ENCODE measurements around the gene DNAJB14.

DNA sequence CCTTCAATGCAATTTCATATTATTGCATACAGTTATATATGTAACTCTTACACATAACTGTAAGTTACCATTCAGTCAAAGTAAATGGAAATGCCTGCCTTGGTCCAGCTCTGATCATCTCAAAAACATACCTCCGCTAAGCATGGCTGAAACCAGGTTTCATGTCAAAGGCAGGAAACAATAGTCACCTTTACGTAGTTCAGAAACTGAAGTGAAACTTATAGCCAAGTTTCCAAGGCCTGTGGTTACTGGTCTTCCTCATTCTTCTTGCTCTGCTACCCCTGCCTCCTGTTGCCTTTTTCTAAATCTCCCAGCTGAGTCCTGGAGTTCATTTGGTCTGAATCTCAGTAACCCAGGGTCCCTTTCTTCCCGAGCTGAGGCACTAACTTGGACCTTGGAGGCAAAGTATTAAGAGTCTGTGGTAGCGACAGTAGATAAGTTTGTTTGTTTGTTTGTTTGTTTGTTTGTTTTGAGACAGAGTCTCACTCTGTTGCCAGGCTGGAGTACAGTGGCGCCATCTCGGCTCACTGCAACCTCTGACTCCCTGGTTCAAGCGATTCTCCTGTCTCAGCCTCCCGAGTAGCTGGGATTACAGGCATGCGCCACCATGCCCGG lies 98.9 kb downstream of the DNAJB14 start:
- TF ChIP-seq YY1 (IDR thresholded peaks at IDR 0.05; ENCODE audit: insufficient read depth, insufficient read length) (no peak), SUZ12 (IDR thresholded peaks at IDR 0.05; ENCODE audit: extremely low read depth, insufficient read depth, insufficient read length) (no peak)
